ENCODE measurements around the gene NBR1.
"Not testable (repeated sequence)": the region's sequence is repeated elsewhere in the genome, so short reads cannot be mapped to it uniquely, and the experiment has no call there.

- not testable (repeated sequence) for TF ChIP-seq EZH2phosphoT487, CTCF (IDR thresholded peaks at IDR 0.05; ENCODE audit: low read length)
Observed at GRCh38 chr17:43240596-43241352, 69.8 kb downstream of the NBR1 start.

All from MM.1S (cell line).